Tibial artery (tissue), 4 donors: Measurements from ENCODE around the gene DZIP1.
"Not testable (repeated sequence)": the region's sequence is repeated elsewhere in the genome, so short reads cannot be mapped to it uniquely, and the experiment has no call there.

Experiments
- DNase-seq, 2 donors: peaks; one replicate each; pipeline ENCODE4 v3.0.0-alpha.2; 2019
- H3K27ac ChIP-seq, 2 donors: fragments of 200-600 bp; sonication (generic) in 1 of 2; 1 replicate in 1 of 2; 2 replicates in 1 of 2; pipeline ENCODE4 v1.5.1; 2018 to 2019; ENCODE audit warnings: mild to moderate bottlenecking in 1 of 2
- H3K27me3 ChIP-seq, 2 donors: fragments of 200-600 bp; sonication (generic) in 1 of 2; one replicate each; pipeline versions ENCODE4 v1.5.1 to v1.6.0; 2016 to 2019
- H3K36me3 ChIP-seq, 3 donors: fragments of 200-600 bp; sonication (generic) in 2 of 3; one replicate each; pipeline ENCODE4 v1.5.1; 2016 to 2019; ENCODE audit warnings: mild to moderate bottlenecking in 2 of 3
- H3K4me1 ChIP-seq, 4 donors: fragments of 200-600 bp; sonication (generic) in 2 of 4; 1 replicate in 3 of 4; 2 replicates in 1 of 4; pipeline ENCODE4 v1.5.1; 2016 to 2019
- H3K4me3 ChIP-seq, 2 donors: fragments of 200-600 bp; sonication (generic) in 1 of 2; 1 replicate in 1 of 2; 2 replicates in 1 of 2; pipeline ENCODE4 v1.5.1; 2018 to 2019; ENCODE audit warnings: mild to moderate bottlenecking in 2 of 2
- H3K9me3 ChIP-seq, 3 donors: fragments of 200-600 bp; sonication (generic) in 1 of 3; one replicate each; pipeline ENCODE4 v1.5.1; 2016 to 2019
- CTCF ChIP-seq, 2 experiments: fragments of 200-600 bp in 1 of 2; fragments of 450-650 bp in 1 of 2; IDR thresholded peaks; one replicate each; pipeline ENCODE4 v1.5.1; 2017 to 2019; ENCODE audit warnings: antibody characterized with exemption in 2 of 2, mild to moderate bottlenecking in 1 of 2, moderate library complexity in 1 of 2
- intact Hi-C: fragments of 100-400 bp; cut with DNase I; formaldehyde crosslinking; loops from one replicate; pipeline ENCODE4 v1.15.0; 2023; ENCODE audit warnings: low total_unique reads

Gene DZIP1

GRCh38 chr13:95677564-95678266, 33.2 kb upstream of the DZIP1 start:
- H3K27ac ChIP-seq: peak overlapping the region; percentile 90 to 97
- DNase-seq: peak in 1 of 2 donors; percentile 81
- peaks cover 0 to 13% (median 5%) of the 10 kb centered on the region in 3 donors for H3K9me3 ChIP-seq
- peak overlapping the region; percentile 75 to 85 for H3K4me3 ChIP-seq
- no peak for TF ChIP-seq CTCF (IDR thresholded peaks at IDR 0.05)
- no peaks in the 10 kb centered on the region for H3K36me3 ChIP-seq
- peaks cover 0 to 46% (median 14%) of the 10 kb centered on the region in 4 donors for H3K4me1 ChIP-seq
- intact Hi-C loops: no loop called here
- H3K27me3 ChIP-seq: no peaks in the 10 kb centered on the region

- intact Hi-C loops: no loop called here
- H3K9me3 ChIP-seq: peaks cover 0 to 17% (median 7%) of the 10 kb centered on the region in 3 donors
- peaks cover 0 to 39% (median 13%) of the 10 kb centered on the region in 4 donors for H3K4me1 ChIP-seq
- DNase-seq: peak; percentile 98 to 99
- no peak for TF ChIP-seq CTCF (IDR thresholded peaks at IDR 0.05)
- H3K27ac ChIP-seq: peak within 1 kb of the TSS; percentile 90 to 97
- H3K4me3 ChIP-seq: peak within 1 kb of the TSS; percentile 75 to 85
- H3K27me3 ChIP-seq: no peaks in the 10 kb centered on the region
- peaks cover 0 to 3% (median 2%) of the 10 kb centered on the region in 3 donors for H3K36me3 ChIP-seq
Observed at GRCh38 chr13:95676762-95677563, 32.5 kb upstream of the DZIP1 start, which contains the start of gene DNAJC3. DNAJC3 (plus strand) TSS chr13:95677139; CDS start chr13:95677256, 117 bp downstream.

GRCh38 chr13:95676105-95676761, 31.7 kb upstream of the DZIP1 start:
- Histone ChIP-seq H3K4me3 (peak overlapping the region; percentile 75 to 85), H3K27me3 (no peaks in the 10 kb centered on the region), H3K27ac (peak overlapping the region; percentile 90 to 97), H3K36me3 (peaks cover 0 to 7% (median 5%) of the 10 kb centered on the region in 3 donors), H3K9me3 (peaks cover 0 to 25% (median 10%) of the 10 kb centered on the region in 3 donors), H3K4me1 (peaks cover 0 to 32% (median 10%) of the 10 kb centered on the region in 4 donors)
- TF ChIP-seq CTCF (IDR thresholded peaks at IDR 0.05): no peak
- DNase-seq: no peak
- intact Hi-C loops: no loop called here

- Histone ChIP-seq H3K36me3 (peaks cover 0 to 7% (median 5%) of the 10 kb centered on the region in 3 donors), H3K27me3 (no peaks in the 10 kb centered on the region), H3K27ac (no peak overlapping the region), H3K4me1 (peaks cover 0 to 8% (median 4%) of the 10 kb centered on the region in 4 donors), H3K9me3 (peaks cover 11 to 71% (median 37%) of the 10 kb centered on the region in 3 donors), H3K4me3 (no peak overlapping the region)
- DNase-seq: no peak
- no peak for TF ChIP-seq CTCF (IDR thresholded peaks at IDR 0.05)
- intact Hi-C loops: no loop called here
Observed at GRCh38 chr13:95671597-95671996, 27.1 kb upstream of the DZIP1 start.

- peaks cover 23 to 95% (median 57%) of the 10 kb centered on the region in 3 donors for H3K9me3 ChIP-seq
- intact Hi-C loops, H3K4me3 ChIP-seq, H3K36me3 ChIP-seq, H3K27ac ChIP-seq, H3K27me3 ChIP-seq, DNase-seq, H3K4me1 ChIP-seq: not testable (repeated sequence)
Observed at GRCh38 chr13:95667235-95667634, 22.7 kb upstream of the DZIP1 start.
